ENCODE measurements around the gene STPG4. TPM values are rescaled to one million over a fixed set of nuclear protein-coding genes. Genes with fewer than 3 reads are reported as not detected.
"Not testable (repeated sequence)": the region's sequence is repeated elsewhere in the genome, so short reads cannot be mapped to it uniquely, and the experiment has no call there.

Gene STPG4
- total RNA-seq, 1 experiment from 2014 or later: not detected

GRCh38 chr2:47106231-47106630, 48.9 kb downstream of the STPG4 start:
- H3K27me3 Mint-ChIP-seq (ENCODE audit: insufficient read depth, unreplicated experiment); CTCF ChIA-PET: not testable (repeated sequence)

DNA sequence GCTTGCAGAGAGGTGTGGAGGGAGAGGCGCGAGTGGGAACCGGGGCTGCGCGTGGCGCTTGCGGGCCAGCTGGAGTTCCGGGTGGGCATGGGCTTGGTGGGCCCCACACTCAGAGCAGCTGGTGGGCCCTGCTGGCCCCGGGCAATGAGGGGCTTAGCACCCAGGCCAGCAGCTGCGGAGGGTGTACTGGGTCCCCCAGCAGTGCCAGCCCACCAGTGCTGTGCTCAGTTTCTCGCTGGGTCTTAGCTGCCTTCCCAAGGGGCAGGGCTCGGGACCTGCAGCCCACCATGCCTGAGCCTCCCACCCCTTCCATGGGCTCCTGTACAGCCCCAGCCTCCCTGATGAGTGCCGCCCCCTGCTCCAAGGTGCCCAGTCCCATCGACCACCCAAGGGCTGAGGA, 55.4 kb downstream of the STPG4 start:
- intact Hi-C loops (cut with micrococcal nuclease); H3K36me3 Mint-ChIP-seq (ENCODE audit: insufficient read depth, unreplicated experiment); H3K27ac Mint-ChIP-seq (ENCODE audit: low read depth, unreplicated experiment); H3K4me3 Mint-ChIP-seq (ENCODE audit: unreplicated experiment); H3K27me3 Mint-ChIP-seq (ENCODE audit: insufficient read depth, unreplicated experiment); H3K9me3 Mint-ChIP-seq (ENCODE audit: unreplicated experiment); CTCF ChIA-PET; BruUV-seq (replicated peaks); H3K4me1 Mint-ChIP-seq (ENCODE audit: insufficient read depth, unreplicated experiment); POLR2A ChIA-PET; DNase-seq (ENCODE audit: unreplicated experiment): not testable (repeated sequence)

More at GRCh38 chr2:47106231-47106630, 48.9 kb downstream of the STPG4 start:
- H3K9me3 Mint-ChIP-seq (ENCODE audit: unreplicated experiment); H3K36me3 Mint-ChIP-seq (ENCODE audit: insufficient read depth, unreplicated experiment); BruUV-seq (replicated peaks); H3K27ac Mint-ChIP-seq (ENCODE audit: low read depth, unreplicated experiment); intact Hi-C loops (cut with micrococcal nuclease); POLR2A ChIA-PET; DNase-seq (ENCODE audit: unreplicated experiment); H3K4me3 Mint-ChIP-seq (ENCODE audit: unreplicated experiment); H3K4me1 Mint-ChIP-seq (ENCODE audit: insufficient read depth, unreplicated experiment): not testable (repeated sequence)

DNA sequence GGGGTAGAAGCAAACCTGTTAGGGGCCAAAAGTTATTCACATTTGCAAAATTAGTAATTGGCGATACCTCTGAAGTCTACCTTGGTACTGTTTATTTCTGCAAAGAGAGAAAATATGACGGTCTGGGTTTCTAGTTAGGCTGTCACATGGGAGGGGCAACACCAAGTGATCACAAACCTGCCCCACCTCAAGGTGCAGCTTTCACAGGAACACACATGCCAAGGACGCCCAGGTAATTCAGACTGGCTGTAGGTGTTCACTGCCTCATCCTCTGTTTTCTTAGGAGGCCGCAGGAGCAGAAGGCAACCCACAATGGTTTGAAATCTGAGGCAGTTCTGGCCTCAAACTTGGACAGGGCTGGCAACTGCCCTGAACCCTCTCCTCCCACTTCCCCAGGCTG, 56.2 kb downstream of the STPG4 start:
- no TSS peak for BruUV-seq (replicated peaks)
- TF ChIP-seq CTCF (IDR thresholded peaks at IDR 0.05; ENCODE audit: unreplicated experiment): no peak
- no peak for DNase-seq (ENCODE audit: unreplicated experiment)
- intact Hi-C loops (cut with micrococcal nuclease): no loop called here
- Mint-ChIP-seq H3K9me3 (ENCODE audit: unreplicated experiment) (no peaks in the 10 kb centered on the region), H3K4me1 (ENCODE audit: insufficient read depth, unreplicated experiment) (no peaks in the 10 kb centered on the region), H3K36me3 (ENCODE audit: insufficient read depth, unreplicated experiment) (peaks cover 6% of the 10 kb centered on the region), H3K27me3 (ENCODE audit: insufficient read depth, unreplicated experiment) (no peaks in the 10 kb centered on the region), H3K4me3 (ENCODE audit: unreplicated experiment) (no peak overlapping the region), H3K27ac (ENCODE audit: low read depth, unreplicated experiment) (no peak overlapping the region)
- ChIA-PET POLR2A (interaction anchor here (0.6 kb wide), 1 partner anchor 699 kb away, joined by 3 read pairs; no protein-coding TSS in a partner anchor), CTCF (no interaction called here)

GRCh38 chr2:47097563-47097962, 57.5 kb downstream of the STPG4 start:
- Mint-ChIP-seq H3K27me3 (ENCODE audit: insufficient read depth, unreplicated experiment) (no peaks in the 10 kb centered on the region), H3K9me3 (ENCODE audit: unreplicated experiment) (no peaks in the 10 kb centered on the region), H3K4me1 (ENCODE audit: insufficient read depth, unreplicated experiment) (no peaks in the 10 kb centered on the region), H3K27ac (ENCODE audit: low read depth, unreplicated experiment) (no peak overlapping the region), H3K4me3 (ENCODE audit: unreplicated experiment) (no peak overlapping the region), H3K36me3 (ENCODE audit: insufficient read depth, unreplicated experiment) (peaks cover 6% of the 10 kb centered on the region)
- CTCF ChIA-PET: no interaction called here
- POLR2A ChIA-PET: interaction anchor here (0.6 kb wide), 1 partner anchor 32 kb away, joined by 3 read pairs; no protein-coding TSS in a partner anchor
- intact Hi-C loops (cut with micrococcal nuclease): no loop called here
- no TSS peak for BruUV-seq (replicated peaks)
- TF ChIP-seq CTCF (IDR thresholded peaks at IDR 0.05; ENCODE audit: unreplicated experiment): no peak
- DNase-seq (ENCODE audit: unreplicated experiment): no peak

- H3K4me3 Mint-ChIP-seq (ENCODE audit: unreplicated experiment): no peak overlapping the region
- TF ChIP-seq CTCF (IDR thresholded peaks at IDR 0.05; ENCODE audit: unreplicated experiment): no peak
- peaks cover 6% of the 10 kb centered on the region for H3K36me3 Mint-ChIP-seq (ENCODE audit: insufficient read depth, unreplicated experiment)
- ChIA-PET CTCF (interaction anchor here (0.9 kb wide), 1 partner anchor 181 kb away, joined by 3 read pairs; no protein-coding TSS in a partner anchor), POLR2A (no interaction called here)
- DNase-seq (ENCODE audit: unreplicated experiment): no peak
- no peaks in the 10 kb centered on the region for H3K9me3 Mint-ChIP-seq (ENCODE audit: unreplicated experiment)
- no peaks in the 10 kb centered on the region for H3K27me3 Mint-ChIP-seq (ENCODE audit: insufficient read depth, unreplicated experiment)
- no TSS peak for BruUV-seq (replicated peaks)
- no peak overlapping the region for H3K27ac Mint-ChIP-seq (ENCODE audit: low read depth, unreplicated experiment)
- intact Hi-C loops (cut with micrococcal nuclease): no loop called here
- H3K4me1 Mint-ChIP-seq (ENCODE audit: insufficient read depth, unreplicated experiment): no peaks in the 10 kb centered on the region
Observed at GRCh38 chr2:47096451-47096850, 58.7 kb downstream of the STPG4 start.

Data from MCF 10A (cell line).